Activated naive CD8-positive, alpha-beta T cell treated with anti-CD3 and anti-CD28 coated beads for 36 hours (primary cell): Measurements from ENCODE around the gene DENND1A. TPM values are rescaled to one million over a fixed set of nuclear protein-coding genes. Genes with fewer than 3 reads are reported as not detected.
"Not testable (repeated sequence)": the region's sequence is repeated elsewhere in the genome, so short reads cannot be mapped to it uniquely, and the experiment has no call there.

ENCODE experiments used
- DNase-seq: peaks from one replicate; pipeline ENCODE4 v3.0.0; 2021
- H3K27ac Mint-ChIP-seq: one replicate; pipeline ENCODE4 v1.8.0; 2022; ENCODE audit warnings: mild to moderate bottlenecking, moderate library complexity, mixed read lengths
- H3K27me3 Mint-ChIP-seq: one replicate; pipeline ENCODE4 v1.8.0; 2022; ENCODE audit warnings: mild to moderate bottlenecking, mixed read lengths
- H3K36me3 Mint-ChIP-seq: one replicate; pipeline ENCODE4 v1.8.0; 2021; ENCODE audit warnings: mild to moderate bottlenecking, mixed read lengths
- H3K4me1 Mint-ChIP-seq: one replicate; pipeline ENCODE4 v1.8.0; 2021; ENCODE audit warnings: mixed read lengths
- H3K4me3 Mint-ChIP-seq: one replicate; pipeline ENCODE4 v1.8.0; 2022; ENCODE audit warnings: mild to moderate bottlenecking, moderate library complexity, mixed read lengths
- H3K9me3 Mint-ChIP-seq: one replicate; pipeline ENCODE4 v1.8.0; 2022; ENCODE audit warnings: mixed read lengths
- total RNA-seq, 2 experiments: library from RNA; stranded (reverse); gene quantifications; one replicate each; pipeline ENCODE4 v1.2.3, GENCODE V29; 2021

DENND1A gene
- total RNA-seq, 2 experiments from 2014 or later: 21.3 to 22.1 TPM

DNA sequence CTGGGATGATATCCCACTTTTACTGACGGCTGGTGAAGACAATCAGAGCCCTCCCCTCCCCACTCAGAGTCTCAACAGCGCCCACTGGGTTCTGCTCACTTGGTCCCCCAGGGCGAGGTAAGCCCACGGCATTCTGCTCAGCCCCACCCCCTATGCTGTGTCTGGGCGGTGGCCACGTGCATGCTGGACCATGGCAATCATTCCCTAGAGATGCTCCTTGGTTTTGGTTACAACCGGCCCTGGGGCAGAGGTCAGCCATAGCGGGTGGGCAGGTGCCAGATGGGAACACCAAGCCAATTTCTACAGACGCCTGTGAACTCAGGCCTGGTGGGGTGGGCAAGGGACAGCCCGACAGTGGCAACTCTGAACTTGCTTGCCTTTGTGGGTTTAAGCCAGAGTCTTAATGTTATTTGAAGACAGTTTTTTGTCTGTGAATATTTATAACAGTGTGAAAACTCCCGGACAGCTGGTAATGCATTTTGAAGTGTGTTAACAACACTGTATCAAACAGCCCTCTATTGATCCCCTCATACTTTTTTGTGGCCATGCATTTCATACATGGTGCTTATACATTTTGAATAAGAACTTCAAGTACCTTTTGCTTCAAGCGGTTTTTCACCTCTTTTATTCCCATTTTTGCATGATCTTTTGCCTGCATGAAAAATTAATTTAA is 479.7 kb downstream of the DENND1A start:
- Mint-ChIP-seq H3K4me1 (no peaks in the 10 kb centered on the region), H3K36me3 (no peaks in the 10 kb centered on the region), H3K27ac (no peak overlapping the region), H3K27me3 (no peaks in the 10 kb centered on the region), H3K9me3 (no peaks in the 10 kb centered on the region), H3K4me3 (no peak overlapping the region)
- no peak for DNase-seq

DNA sequence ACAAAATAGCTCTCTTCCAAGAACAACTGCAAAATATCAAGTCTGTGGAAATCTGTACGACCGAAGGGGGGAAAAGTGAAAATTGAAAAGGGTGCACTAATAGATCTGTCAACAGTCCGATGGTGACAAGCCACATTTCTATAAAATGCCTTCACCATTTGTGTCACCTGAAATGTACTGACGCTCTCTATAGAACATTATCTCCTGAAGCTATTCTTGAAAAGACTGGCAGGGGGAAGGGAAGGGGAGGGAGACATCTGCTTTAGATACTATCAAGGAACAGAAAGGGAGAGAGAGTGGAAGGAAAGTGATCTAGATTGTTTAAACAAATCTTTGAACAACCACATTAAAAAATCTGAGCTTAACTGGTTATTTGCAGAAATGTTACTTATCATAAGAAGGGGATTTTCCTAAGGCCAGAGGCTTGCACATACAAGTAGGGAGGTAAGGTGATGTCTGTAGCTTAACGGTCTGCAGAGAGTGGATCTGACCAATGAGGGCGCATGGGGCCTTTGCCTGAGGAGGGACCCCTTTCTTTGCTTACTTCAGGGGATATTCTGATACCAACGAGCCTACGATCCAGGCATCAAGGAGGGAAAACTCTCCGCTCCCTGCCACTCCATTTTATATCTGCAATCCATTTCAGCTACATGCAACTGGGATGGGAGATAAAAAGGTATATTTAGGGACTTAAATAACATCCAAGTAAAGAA is 481.8 kb downstream of the DENND1A start:
- Mint-ChIP-seq H3K27me3 (no peaks in the 10 kb centered on the region), H3K36me3 (no peaks in the 10 kb centered on the region), H3K27ac (no peak overlapping the region), H3K4me3 (no peak overlapping the region), H3K9me3 (no peaks in the 10 kb centered on the region), H3K4me1 (no peaks in the 10 kb centered on the region)
- no peak for DNase-seq

- Mint-ChIP-seq H3K4me3 (no peak overlapping the region), H3K36me3 (no peaks in the 10 kb centered on the region), H3K27ac (no peak overlapping the region), H3K9me3 (no peaks in the 10 kb centered on the region), H3K27me3 (no peaks in the 10 kb centered on the region), H3K4me1 (no peaks in the 10 kb centered on the region)
- no peak for DNase-seq
Observed at GRCh38 chr9:123445981-123446610, 483.8 kb downstream of the DENND1A start.

GRCh38 chr9:123445116-123445515 is 484.8 kb downstream of the DENND1A start:
- no peak overlapping the region for H3K27ac Mint-ChIP-seq
- H3K4me1 Mint-ChIP-seq: no peaks in the 10 kb centered on the region
- no peaks in the 10 kb centered on the region for H3K36me3 Mint-ChIP-seq
- H3K27me3 Mint-ChIP-seq: no peaks in the 10 kb centered on the region
- H3K9me3 Mint-ChIP-seq: no peaks in the 10 kb centered on the region
- no peak for DNase-seq
- H3K4me3 Mint-ChIP-seq: no peak overlapping the region

DNA sequence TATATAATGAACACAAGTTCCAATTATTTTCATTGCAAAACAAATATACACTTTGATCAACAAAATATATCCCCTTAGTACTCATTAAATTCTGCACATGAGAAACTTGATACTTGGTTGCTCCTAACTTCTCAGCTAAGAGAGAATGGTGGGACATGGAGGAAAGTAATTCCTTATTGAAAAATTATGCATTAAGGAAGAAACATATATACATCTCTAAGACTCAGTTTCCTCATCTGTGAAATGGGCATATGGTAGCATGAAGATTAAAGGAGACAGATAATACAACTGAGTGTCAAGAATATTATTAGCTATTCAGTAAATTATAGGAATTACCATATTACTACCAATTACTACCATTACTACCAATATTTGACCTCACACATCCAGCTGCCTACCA is 488.2 kb downstream of the DENND1A start:
- H3K4me1 Mint-ChIP-seq: no peaks in the 10 kb centered on the region

GRCh38 chr9:123440256-123440655 is 489.7 kb downstream of the DENND1A start:
- no peak overlapping the region for H3K4me3 Mint-ChIP-seq
- H3K27ac Mint-ChIP-seq: no peak overlapping the region

More for the DNA sequence above, 488.2 kb downstream of the DENND1A start:
- no peak overlapping the region for H3K4me3 Mint-ChIP-seq
- H3K27me3 Mint-ChIP-seq: no peaks in the 10 kb centered on the region
- H3K9me3 Mint-ChIP-seq: no peaks in the 10 kb centered on the region
- H3K36me3 Mint-ChIP-seq: peaks cover 3% of the 10 kb centered on the region
- DNase-seq: no peak
- H3K27ac Mint-ChIP-seq: no peak overlapping the region

GRCh38 chr9:123438821-123439220 is 491.1 kb downstream of the DENND1A start:
- H3K4me1 Mint-ChIP-seq: no peaks in the 10 kb centered on the region

More at GRCh38 chr9:123440256-123440655, 489.7 kb downstream of the DENND1A start:
- H3K9me3 Mint-ChIP-seq: no peaks in the 10 kb centered on the region
- no peaks in the 10 kb centered on the region for H3K4me1 Mint-ChIP-seq
- no peak for DNase-seq
- H3K36me3 Mint-ChIP-seq: peaks cover 4% of the 10 kb centered on the region
- no peaks in the 10 kb centered on the region for H3K27me3 Mint-ChIP-seq

DNA sequence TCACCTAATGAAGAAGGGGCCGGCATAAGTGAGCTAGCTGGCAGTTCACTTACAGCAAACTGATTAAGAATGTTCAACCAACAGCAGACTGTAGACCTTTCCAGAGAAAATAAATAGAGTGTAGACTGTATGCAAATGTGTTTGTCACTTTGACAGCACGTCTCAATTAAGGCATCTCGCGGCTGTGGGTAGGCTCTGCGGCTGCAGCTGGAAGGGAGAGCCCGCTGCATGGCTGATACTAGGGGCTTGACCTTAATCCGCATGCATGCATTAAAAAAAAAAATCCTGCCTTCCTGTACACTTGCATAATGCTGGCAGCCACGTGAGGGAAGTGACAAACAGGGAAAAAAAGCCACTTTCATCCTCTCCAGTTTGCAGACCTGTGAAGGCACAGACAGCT is 491.6 kb downstream of the DENND1A start:
- no peaks in the 10 kb centered on the region for H3K4me1 Mint-ChIP-seq
- no peaks in the 10 kb centered on the region for H3K27me3 Mint-ChIP-seq
- H3K9me3 Mint-ChIP-seq: no peaks in the 10 kb centered on the region
- H3K27ac Mint-ChIP-seq: no peak overlapping the region
- peaks cover 9% of the 10 kb centered on the region for H3K36me3 Mint-ChIP-seq
- no peak for DNase-seq
- H3K4me3 Mint-ChIP-seq: no peak overlapping the region

More at GRCh38 chr9:123438821-123439220, 491.1 kb downstream of the DENND1A start:
- H3K27me3 Mint-ChIP-seq: no peaks in the 10 kb centered on the region
- H3K4me3 Mint-ChIP-seq: no peak overlapping the region
- peaks cover 7% of the 10 kb centered on the region for H3K36me3 Mint-ChIP-seq
- no peaks in the 10 kb centered on the region for H3K9me3 Mint-ChIP-seq
- DNase-seq: no peak
- H3K27ac Mint-ChIP-seq: no peak overlapping the region

DNA sequence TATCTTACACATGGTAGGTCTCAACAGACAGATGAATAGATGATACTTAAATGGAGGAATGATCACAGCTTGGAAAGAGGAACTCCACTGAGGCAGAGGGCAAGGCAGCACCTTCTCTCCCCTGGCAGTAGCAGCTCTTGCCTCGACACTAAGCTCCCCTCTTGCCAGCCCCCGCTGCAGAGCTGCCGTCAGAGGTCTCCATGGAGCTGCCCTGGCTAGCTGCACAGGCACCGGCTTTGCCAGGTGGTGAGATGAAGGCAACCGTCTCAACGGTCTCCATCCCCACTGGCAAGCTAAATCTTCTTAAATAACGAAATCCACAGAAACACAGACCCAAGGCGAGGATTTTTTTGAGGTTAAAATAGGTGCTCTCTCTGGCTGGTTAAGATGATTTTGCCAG is 492.7 kb downstream of the DENND1A start:
- Mint-ChIP-seq H3K27ac (no peak overlapping the region), H3K36me3 (peaks cover 9% of the 10 kb centered on the region), H3K27me3 (no peaks in the 10 kb centered on the region), H3K4me1 (no peaks in the 10 kb centered on the region), H3K4me3 (no peak overlapping the region), H3K9me3 (no peaks in the 10 kb centered on the region)
- no peak for DNase-seq

GRCh38 chr9:123435471-123435870 is 494.5 kb downstream of the DENND1A start:
- no peaks in the 10 kb centered on the region for H3K9me3 Mint-ChIP-seq
- no peak for DNase-seq
- H3K4me3 Mint-ChIP-seq: no peak overlapping the region
- no peaks in the 10 kb centered on the region for H3K4me1 Mint-ChIP-seq
- H3K27ac Mint-ChIP-seq: no peak overlapping the region
- H3K27me3 Mint-ChIP-seq: no peaks in the 10 kb centered on the region
- peaks cover 11% of the 10 kb centered on the region for H3K36me3 Mint-ChIP-seq

DNA sequence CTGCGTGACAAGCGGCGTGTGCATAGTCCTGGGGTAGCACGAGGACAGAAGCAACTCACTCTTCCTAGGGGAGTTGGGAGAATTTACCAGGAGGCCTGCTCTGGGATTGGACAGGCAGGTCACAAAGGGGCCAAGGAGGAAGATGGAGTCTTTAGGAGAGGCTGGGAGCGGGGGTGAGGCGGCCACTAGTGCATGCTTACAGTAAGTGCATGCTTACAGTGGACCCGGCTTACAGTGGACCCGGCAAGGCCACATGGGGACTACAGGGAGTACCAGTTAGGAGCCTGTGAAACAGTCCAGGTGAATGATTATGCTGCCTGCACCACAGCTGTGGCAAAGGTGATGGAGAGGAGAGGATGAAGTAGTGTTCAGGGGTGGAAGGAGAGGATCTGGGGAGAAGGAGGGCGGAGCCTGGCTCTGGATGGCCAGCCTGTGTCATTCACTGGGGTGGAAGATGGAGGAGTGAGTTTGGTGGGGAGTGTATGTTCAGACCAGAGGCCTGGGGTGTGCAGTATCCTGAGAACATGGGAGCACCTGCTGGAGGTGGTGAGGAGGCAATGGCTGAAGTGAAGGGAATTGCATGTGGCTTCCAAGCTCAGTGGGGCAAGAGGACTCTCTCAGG is 495.2 kb downstream of the DENND1A start:
- Mint-ChIP-seq H3K4me3 (no peak overlapping the region), H3K27me3 (no peaks in the 10 kb centered on the region), H3K4me1 (no peaks in the 10 kb centered on the region), H3K9me3 (peaks cover 2% of the 10 kb centered on the region), H3K36me3 (peaks cover 18% of the 10 kb centered on the region), H3K27ac (no peak overlapping the region)
- DNase-seq: no peak

DNA sequence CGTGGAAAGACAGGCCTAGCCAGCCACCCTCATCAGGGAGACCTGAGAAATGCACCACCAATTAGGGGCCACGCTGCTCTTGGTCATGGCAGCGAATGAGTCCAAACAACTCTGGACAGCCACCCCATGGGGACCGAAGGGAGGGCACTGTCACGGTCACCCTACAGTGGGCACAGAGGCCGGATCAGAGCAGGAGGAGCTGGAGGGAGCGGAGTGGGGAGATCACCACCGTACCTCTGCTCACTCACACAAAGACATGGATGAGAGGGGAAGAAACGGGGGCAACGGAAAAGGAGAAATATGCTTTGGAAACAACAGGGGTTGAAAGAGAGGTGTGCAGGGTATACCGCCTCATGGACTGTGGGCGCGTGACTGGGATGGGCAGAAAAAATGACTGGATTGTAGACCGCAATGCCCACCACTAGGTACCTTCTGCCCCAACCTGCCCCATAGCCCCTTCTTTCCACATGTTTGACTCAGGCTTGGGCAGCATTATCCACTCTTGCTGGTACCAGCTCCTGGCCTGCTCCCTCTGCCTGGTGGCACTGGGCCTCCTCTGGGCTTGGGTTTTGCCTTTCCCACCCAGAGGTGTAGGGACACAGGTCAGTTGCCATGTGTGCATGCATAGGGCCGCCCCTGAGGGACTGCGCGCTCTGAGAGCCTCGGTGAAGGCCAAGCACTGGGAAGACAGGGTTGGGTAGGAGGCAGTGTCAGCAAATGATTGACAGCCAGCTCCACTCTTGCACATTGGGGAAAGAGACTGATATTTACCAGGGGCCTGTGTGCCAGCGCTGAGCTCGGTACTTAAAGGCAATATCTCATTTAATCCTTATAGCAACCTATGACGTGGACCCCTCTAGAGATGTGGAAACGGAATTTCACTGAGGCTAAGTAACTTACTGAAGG is 497.3 kb downstream of the DENND1A start:
- DNase-seq: no peak
- Mint-ChIP-seq H3K4me3 (no peak overlapping the region), H3K4me1 (no peaks in the 10 kb centered on the region), H3K36me3 (peaks cover 27% of the 10 kb centered on the region), H3K27me3 (no peaks in the 10 kb centered on the region), H3K27ac (no peak overlapping the region), H3K9me3 (peaks cover 2% of the 10 kb centered on the region)

- Mint-ChIP-seq H3K9me3 (peaks cover 2% of the 10 kb centered on the region), H3K27ac (no peak overlapping the region), H3K36me3 (peaks cover 25% of the 10 kb centered on the region), H3K4me3 (no peak overlapping the region), H3K4me1 (peaks cover under 1% of the 10 kb centered on the region), H3K27me3 (no peaks in the 10 kb centered on the region)
- DNase-seq: no peak
Observed at GRCh38 chr9:123431581-123431980, 498.3 kb downstream of the DENND1A start.

- peaks cover 20% of the 10 kb centered on the region for H3K36me3 Mint-ChIP-seq
- H3K27me3 Mint-ChIP-seq, H3K4me3 Mint-ChIP-seq, H3K27ac Mint-ChIP-seq, H3K4me1 Mint-ChIP-seq, DNase-seq, H3K9me3 Mint-ChIP-seq: not testable (repeated sequence)
Observed at GRCh38 chr9:123428450-123428849, 501.5 kb downstream of the DENND1A start.
